Measurements from ENCODE around the gene SYT1. TPM values are rescaled to one million over a fixed set of nuclear protein-coding genes. Genes with fewer than 3 reads are reported as not detected.

The SYT1 gene
- total RNA-seq, 1 experiment from 2014 or later = 80.9 TPM

DNA sequence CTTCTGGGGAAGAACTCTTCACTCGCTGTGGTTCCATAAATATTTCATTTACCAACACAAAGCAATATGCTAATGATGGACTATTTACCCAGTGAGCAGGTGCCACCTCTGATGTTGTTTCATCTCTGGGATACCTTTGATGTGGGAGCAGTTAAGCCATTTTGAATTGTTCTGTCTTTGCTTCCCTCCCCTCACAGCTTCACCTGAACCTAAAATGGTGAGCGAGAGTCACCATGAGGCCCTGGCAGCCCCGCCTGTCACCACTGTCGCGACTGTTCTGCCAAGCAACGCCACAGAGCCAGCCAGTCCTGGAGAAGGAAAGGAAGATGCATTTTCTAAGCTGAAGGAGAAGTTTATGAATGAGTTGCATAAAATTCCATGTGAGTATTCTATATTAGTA is 352.7 kb downstream of the SYT1 start:
- ChIA-PET POLR2A (ENCODE audit: low non-redundant PET) (no interaction called here), CTCF (no interaction called here)
- BruUV-seq (replicated peaks) = no TSS peak
- Histone ChIP-seq H3K4me3 (ENCODE audit: low read depth, low read length, poor library complexity, severe bottlenecking) (no peak overlapping the region), H3K9me3 (ENCODE audit: low read depth, low read length, poor library complexity, severe bottlenecking) (peaks cover 33% of the 10 kb centered on the region), H3K4me1 (ENCODE audit: insufficient read depth, low read length, poor library complexity, severe bottlenecking) (no peaks in the 10 kb centered on the region), H3K36me3 (ENCODE audit: insufficient read depth, low read length, poor library complexity, severe bottlenecking) (peaks cover 18% of the 10 kb centered on the region), H3K27ac (ENCODE audit: low read depth, low read length, poor library complexity, severe bottlenecking) (no peak overlapping the region), H3K27me3 (replicated peaks; ENCODE audit: insufficient read depth, low read depth, low read length, poor library complexity) (no peaks in the 10 kb centered on the region)
- DNase-seq (ENCODE audit: low spot score) = no peak
- intact Hi-C loops (cut with micrococcal nuclease; ENCODE audit: unreplicated experiment) = no loop called here
- TF ChIP-seq, protein P1, sequence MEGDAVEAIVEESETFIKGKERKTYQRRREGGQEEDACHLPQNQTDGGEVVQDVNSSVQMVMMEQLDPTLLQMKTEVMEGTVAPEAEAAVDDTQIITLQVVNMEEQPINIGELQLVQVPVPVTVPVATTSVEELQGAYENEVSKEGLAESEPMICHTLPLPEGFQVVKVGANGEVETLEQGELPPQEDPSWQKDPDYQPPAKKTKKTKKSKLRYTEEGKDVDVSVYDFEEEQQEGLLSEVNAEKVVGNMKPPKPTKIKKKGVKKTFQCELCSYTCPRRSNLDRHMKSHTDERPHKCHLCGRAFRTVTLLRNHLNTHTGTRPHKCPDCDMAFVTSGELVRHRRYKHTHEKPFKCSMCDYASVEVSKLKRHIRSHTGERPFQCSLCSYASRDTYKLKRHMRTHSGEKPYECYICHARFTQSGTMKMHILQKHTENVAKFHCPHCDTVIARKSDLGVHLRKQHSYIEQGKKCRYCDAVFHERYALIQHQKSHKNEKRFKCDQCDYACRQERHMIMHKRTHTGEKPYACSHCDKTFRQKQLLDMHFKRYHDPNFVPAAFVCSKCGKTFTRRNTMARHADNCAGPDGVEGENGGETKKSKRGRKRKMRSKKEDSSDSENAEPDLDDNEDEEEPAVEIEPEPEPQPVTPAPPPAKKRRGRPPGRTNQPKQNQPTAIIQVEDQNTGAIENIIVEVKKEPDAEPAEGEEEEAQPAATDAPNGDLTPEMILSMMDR (conservative IDR thresholded peaks at IDR 0.05; ENCODE audit: low read depth, low read length) = no peak
- TF ChIP-seq EZH2 (IDR thresholded peaks at IDR 0.05; ENCODE audit: borderline replicate concordance, low read depth, low read length, poor library complexity, severe bottlenecking) = no peak

DNA sequence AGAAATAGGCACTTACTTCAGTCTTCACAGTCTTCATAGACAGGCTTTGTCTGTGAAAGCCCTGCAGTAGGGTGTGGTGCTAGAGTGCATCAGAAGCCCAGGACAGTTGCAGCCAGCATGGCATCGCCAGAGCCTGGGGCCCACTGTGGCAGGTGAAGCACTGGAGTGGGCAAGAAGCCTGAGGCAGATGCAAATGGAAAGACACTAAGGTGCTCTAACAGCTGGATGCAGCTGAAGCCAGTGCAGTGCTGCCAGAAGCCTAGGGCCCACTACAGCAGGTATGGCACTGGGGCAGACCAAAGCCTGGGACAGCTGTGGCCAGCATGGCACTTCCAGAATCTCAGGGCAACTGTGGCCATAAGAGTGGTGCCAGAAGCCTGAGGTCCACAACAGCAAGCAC is 358.6 kb downstream of the SYT1 start:
- no peak for TF ChIP-seq EZH2 (IDR thresholded peaks at IDR 0.05; ENCODE audit: borderline replicate concordance, low read depth, low read length, poor library complexity, severe bottlenecking)
- TF ChIP-seq, protein P1 (conservative IDR thresholded peaks at IDR 0.05; ENCODE audit: low read depth, low read length) = no peak
- Histone ChIP-seq H3K27ac (ENCODE audit: low read depth, low read length, poor library complexity, severe bottlenecking) (no peak overlapping the region), H3K9me3 (ENCODE audit: low read depth, low read length, poor library complexity, severe bottlenecking) (peaks cover 37% of the 10 kb centered on the region), H3K4me3 (ENCODE audit: low read depth, low read length, poor library complexity, severe bottlenecking) (no peak overlapping the region), H3K36me3 (ENCODE audit: insufficient read depth, low read length, poor library complexity, severe bottlenecking) (peaks cover 12% of the 10 kb centered on the region), H3K4me1 (ENCODE audit: insufficient read depth, low read length, poor library complexity, severe bottlenecking) (no peaks in the 10 kb centered on the region), H3K27me3 (replicated peaks; ENCODE audit: insufficient read depth, low read depth, low read length, poor library complexity) (no peaks in the 10 kb centered on the region)
- ChIA-PET POLR2A (ENCODE audit: low non-redundant PET) (no interaction called here), CTCF (no interaction called here)
- BruUV-seq (replicated peaks) = no TSS peak
- intact Hi-C loops (cut with micrococcal nuclease; ENCODE audit: unreplicated experiment) = no loop called here
- DNase-seq (ENCODE audit: low spot score) = no peak

DNA sequence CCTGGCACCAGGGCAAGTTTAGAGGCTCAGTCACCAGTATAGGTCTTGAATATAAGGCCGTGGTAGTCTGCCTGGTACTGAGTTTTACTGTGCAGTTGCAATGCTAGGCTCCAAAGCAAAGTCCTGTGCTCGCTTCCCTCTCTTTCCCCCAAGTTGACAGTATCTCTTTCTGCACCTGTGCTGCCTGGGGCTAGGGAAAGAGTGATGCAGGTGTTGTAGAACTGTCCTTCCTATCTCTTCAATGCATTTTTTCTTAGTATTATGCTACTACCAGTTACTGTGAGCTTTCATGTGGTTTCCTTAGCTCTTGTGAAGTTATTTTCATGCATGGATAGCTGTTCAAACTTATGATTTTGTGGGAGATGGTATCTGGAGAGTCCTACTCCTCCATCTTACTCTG is 359.2 kb downstream of the SYT1 start:
- no TSS peak for BruUV-seq (replicated peaks)
- Histone ChIP-seq H3K27ac (ENCODE audit: low read depth, low read length, poor library complexity, severe bottlenecking) (no peak overlapping the region), H3K27me3 (replicated peaks; ENCODE audit: insufficient read depth, low read depth, low read length, poor library complexity) (no peaks in the 10 kb centered on the region), H3K36me3 (ENCODE audit: insufficient read depth, low read length, poor library complexity, severe bottlenecking) (peaks cover 12% of the 10 kb centered on the region), H3K4me1 (ENCODE audit: insufficient read depth, low read length, poor library complexity, severe bottlenecking) (no peaks in the 10 kb centered on the region), H3K9me3 (ENCODE audit: low read depth, low read length, poor library complexity, severe bottlenecking) (peaks cover 37% of the 10 kb centered on the region), H3K4me3 (ENCODE audit: low read depth, low read length, poor library complexity, severe bottlenecking) (no peak overlapping the region)
- CTCF ChIA-PET = no interaction called here
- DNase-seq (ENCODE audit: low spot score) = no peak
- POLR2A ChIA-PET (ENCODE audit: low non-redundant PET) = no interaction called here
- TF ChIP-seq, protein P1 (conservative IDR thresholded peaks at IDR 0.05; ENCODE audit: low read depth, low read length) = no peak
- TF ChIP-seq EZH2 (IDR thresholded peaks at IDR 0.05; ENCODE audit: borderline replicate concordance, low read depth, low read length, poor library complexity, severe bottlenecking) = no peak
- intact Hi-C loops (cut with micrococcal nuclease; ENCODE audit: unreplicated experiment) = no loop called here

All from A673 (cell line).